ENCODE data around the gene SPN.
"Not testable (repeated sequence)": the region's sequence is repeated elsewhere in the genome, so short reads cannot be mapped to it uniquely, and the experiment has no call there.

The SPN gene

DNA sequence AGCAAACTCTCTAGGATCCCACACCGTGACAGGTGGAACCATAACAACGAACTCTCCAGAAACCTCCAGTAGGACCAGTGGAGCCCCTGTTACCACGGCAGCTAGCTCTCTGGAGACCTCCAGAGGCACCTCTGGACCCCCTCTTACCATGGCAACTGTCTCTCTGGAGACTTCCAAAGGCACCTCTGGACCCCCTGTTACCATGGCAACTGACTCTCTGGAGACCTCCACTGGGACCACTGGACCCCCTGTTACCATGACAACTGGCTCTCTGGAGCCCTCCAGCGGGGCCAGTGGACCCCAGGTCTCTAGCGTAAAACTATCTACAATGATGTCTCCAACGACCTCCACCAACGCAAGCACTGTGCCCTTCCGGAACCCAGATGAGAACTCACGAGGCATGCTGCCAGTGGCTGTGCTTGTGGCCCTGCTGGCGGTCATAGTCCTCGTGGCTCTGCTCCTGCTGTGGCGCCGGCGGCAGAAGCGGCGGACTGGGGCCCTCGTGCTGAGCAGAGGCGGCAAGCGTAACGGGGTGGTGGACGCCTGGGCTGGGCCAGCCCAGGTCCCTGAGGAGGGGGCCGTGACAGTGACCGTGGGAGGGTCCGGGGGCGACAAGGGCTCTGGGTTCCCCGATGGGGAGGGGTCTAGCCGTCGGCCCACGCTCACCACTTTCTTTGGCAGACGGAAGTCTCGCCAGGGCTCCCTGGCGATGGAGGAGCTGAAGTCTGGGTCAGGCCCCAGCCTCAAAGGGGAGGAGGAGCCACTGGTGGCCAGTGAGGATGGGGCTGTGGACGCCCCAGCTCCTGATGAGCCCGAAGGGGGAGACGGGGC is 1.3 kb downstream of the SPN start:
- no CpG with 5 or more reads among the region's 35 CpGs for WGBS (ENCODE audit: extremely low coverage, insufficient coverage, insufficient read length)
- DNase-seq: no peak
- peak overlapping the region; percentile 5 for H2AK5ac ChIP-seq (ENCODE audit: low read length)
- no peak overlapping the region for H3K4me3 ChIP-seq (ENCODE audit: low read depth, low read length)
- no peak overlapping the region for H2BK5ac ChIP-seq (ENCODE audit: low read depth, low read length, poor library complexity)
- H3K18ac ChIP-seq (ENCODE audit: low read length): no peak overlapping the region
- H3K4me1 ChIP-seq (ENCODE audit: control insufficient read depth in 1 of 2, insufficient read depth in 2 of 2, low read length in 2 of 2): peaks cover 12 to 17% of the 10 kb centered on the region in 2 experiments
- H2AFZ ChIP-seq (ENCODE audit: insufficient read depth, low read length, poor library complexity): no peak overlapping the region
- no peak overlapping the region for H4K91ac ChIP-seq (ENCODE audit: low read depth, low read length)
- H3K79me1 ChIP-seq (ENCODE audit: low read length): peaks cover 16% of the 10 kb centered on the region
- H4K12ac ChIP-seq (ENCODE audit: low read depth, low read length): no peak overlapping the region
- H3K4ac ChIP-seq (ENCODE audit: low read depth, low read length): no peak overlapping the region
- no peak overlapping the region for H3K9ac ChIP-seq (ENCODE audit: low read length)
- no peak overlapping the region for H4K8ac ChIP-seq (ENCODE audit: low read depth, low read length)
- no peak overlapping the region for H3K14ac ChIP-seq (ENCODE audit: low read length)
- no peak overlapping the region for H3K23ac ChIP-seq (ENCODE audit: low read length)
- no peaks in the 10 kb centered on the region for H3K9me3 ChIP-seq (ENCODE audit: insufficient read depth, low read depth, low read length)
- no peak overlapping the region for H3K4me2 ChIP-seq (ENCODE audit: low read length)
- no peaks in the 10 kb centered on the region for H3K79me2 ChIP-seq (ENCODE audit: control insufficient read depth, insufficient read depth, low read length, poor library complexity)
- H3K27ac ChIP-seq (ENCODE audit: low read depth, low read length): no peak overlapping the region
- H2BK120ac ChIP-seq (ENCODE audit: insufficient read depth, low read length, poor library complexity): no peak overlapping the region
- H2BK12ac ChIP-seq (ENCODE audit: low read length): no peak overlapping the region
- H3K36me3 ChIP-seq (ENCODE audit: control insufficient read depth in 1 of 2, insufficient read depth in 2 of 2, low read length in 2 of 2): no peaks in the 10 kb centered on the region
- no peaks in the 10 kb centered on the region for H3K27me3 ChIP-seq (ENCODE audit: insufficient read depth, low read length)

DNA sequence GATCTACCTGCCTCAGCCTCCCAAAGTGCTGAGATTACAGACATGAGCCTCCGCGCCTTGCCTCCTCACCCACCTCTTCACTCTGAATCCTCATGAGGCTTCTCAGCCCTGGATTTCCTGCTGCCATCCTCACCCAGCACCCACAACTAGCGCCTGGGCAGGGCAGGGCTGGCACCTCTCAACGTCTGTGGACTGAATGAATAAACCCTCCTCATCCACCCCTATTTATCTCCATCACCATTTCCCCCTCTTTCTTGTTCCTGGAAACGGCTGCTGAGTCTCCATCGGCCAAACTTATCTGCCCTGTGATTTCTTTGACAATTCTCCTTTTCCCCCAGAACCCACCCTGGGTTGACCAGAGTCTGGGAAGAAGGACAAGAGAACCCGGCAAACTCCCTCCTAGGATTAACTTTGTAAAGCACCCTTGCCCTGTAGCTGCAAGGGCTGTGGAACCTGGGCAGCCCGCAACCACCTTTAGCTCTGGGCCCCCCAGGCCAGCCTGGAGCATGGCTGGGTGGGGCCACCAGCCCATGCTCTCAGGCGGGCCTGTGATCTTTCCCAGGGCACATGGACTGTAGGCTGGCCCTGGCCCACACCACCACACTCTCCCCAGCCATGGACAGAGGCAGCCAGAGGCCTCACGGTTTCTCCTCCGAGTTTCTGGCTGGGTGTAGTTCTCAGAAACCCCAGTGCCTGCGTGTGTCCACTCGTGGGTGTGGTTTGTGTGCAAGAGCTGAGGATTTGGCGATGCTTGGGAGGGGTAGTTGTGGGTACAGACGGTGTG is 2.4 kb downstream of the SPN start:
- no peak for DNase-seq
- H4K8ac ChIP-seq (ENCODE audit: low read depth, low read length): no peak overlapping the region
- peak overlapping the region; percentile 82 for H4K91ac ChIP-seq (ENCODE audit: low read depth, low read length)
- H3K14ac ChIP-seq (ENCODE audit: low read length): peak overlapping the region; percentile 65
- H3K23ac ChIP-seq (ENCODE audit: low read length): no peak overlapping the region
- no peak overlapping the region for H2AFZ ChIP-seq (ENCODE audit: insufficient read depth, low read length, poor library complexity)
- peak overlapping the region; percentile 38 for H3K18ac ChIP-seq (ENCODE audit: low read length)
- peak overlapping the region; percentile 19 for H2BK12ac ChIP-seq (ENCODE audit: low read length)
- no peaks in the 10 kb centered on the region for H3K9me3 ChIP-seq (ENCODE audit: insufficient read depth, low read depth, low read length)
- no peak overlapping the region for H3K9ac ChIP-seq (ENCODE audit: low read length)
- peak overlapping the region; percentile 19 for H4K12ac ChIP-seq (ENCODE audit: low read depth, low read length)
- peak overlapping the region; percentile 42 for H2AK5ac ChIP-seq (ENCODE audit: low read length)
- no peak overlapping the region for H3K4ac ChIP-seq (ENCODE audit: low read depth, low read length)
- WGBS (ENCODE audit: extremely low coverage, insufficient coverage, insufficient read length): no CpG with 5 or more reads among the region's 15 CpGs
- peak overlapping the region; percentile 39 for H2BK120ac ChIP-seq (ENCODE audit: insufficient read depth, low read length, poor library complexity)
- no peaks in the 10 kb centered on the region for H3K36me3 ChIP-seq (ENCODE audit: control insufficient read depth in 1 of 2, insufficient read depth in 2 of 2, low read length in 2 of 2)
- H3K79me2 ChIP-seq (ENCODE audit: control insufficient read depth, insufficient read depth, low read length, poor library complexity): no peaks in the 10 kb centered on the region
- peak overlapping the region; percentile 63 for H3K27ac ChIP-seq (ENCODE audit: low read depth, low read length)
- H3K27me3 ChIP-seq (ENCODE audit: insufficient read depth, low read length): no peaks in the 10 kb centered on the region
- no peak overlapping the region for H3K4me2 ChIP-seq (ENCODE audit: low read length)
- no peak overlapping the region for H2BK5ac ChIP-seq (ENCODE audit: low read depth, low read length, poor library complexity)
- H3K4me1 ChIP-seq (ENCODE audit: control insufficient read depth in 1 of 2, insufficient read depth in 2 of 2, low read length in 2 of 2): peaks cover 12 to 17% of the 10 kb centered on the region in 2 experiments
- no peak overlapping the region for H3K4me3 ChIP-seq (ENCODE audit: low read depth, low read length)
- H3K79me1 ChIP-seq (ENCODE audit: low read length): peaks cover 16% of the 10 kb centered on the region

DNA sequence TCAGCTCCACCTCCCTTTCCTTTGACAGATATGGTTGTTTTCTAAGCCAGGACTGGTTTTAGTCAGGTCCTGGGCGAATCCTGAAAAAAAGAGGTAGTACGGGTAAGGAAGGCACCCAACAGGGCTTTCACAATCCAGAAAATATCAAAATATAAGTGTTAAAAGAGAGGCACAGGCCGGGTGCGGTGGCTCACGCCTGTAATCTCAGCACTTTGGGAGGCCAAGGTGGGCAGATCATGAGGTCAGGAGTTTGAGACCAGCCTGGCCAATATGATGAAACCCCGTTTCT is 4.2 kb downstream of the SPN start:
- H4K12ac ChIP-seq (ENCODE audit: low read depth, low read length); H3K36me3 ChIP-seq (ENCODE audit: control insufficient read depth in 1 of 2, insufficient read depth in 2 of 2, low read length in 2 of 2); H4K8ac ChIP-seq (ENCODE audit: low read depth, low read length); H3K27me3 ChIP-seq (ENCODE audit: insufficient read depth, low read length); H3K9ac ChIP-seq (ENCODE audit: low read length); H3K14ac ChIP-seq (ENCODE audit: low read length); H3K79me2 ChIP-seq (ENCODE audit: control insufficient read depth, insufficient read depth, low read length, poor library complexity); H2AK5ac ChIP-seq (ENCODE audit: low read length); DNase-seq; H3K18ac ChIP-seq (ENCODE audit: low read length); H3K9me3 ChIP-seq (ENCODE audit: insufficient read depth, low read depth, low read length); H4K91ac ChIP-seq (ENCODE audit: low read depth, low read length); H3K4me2 ChIP-seq (ENCODE audit: low read length); H3K4me3 ChIP-seq (ENCODE audit: low read depth, low read length); H3K4ac ChIP-seq (ENCODE audit: low read depth, low read length); H3K23ac ChIP-seq (ENCODE audit: low read length): not testable (repeated sequence)
- H3K79me1 ChIP-seq (ENCODE audit: low read length): peaks cover 16% of the 10 kb centered on the region
- H2BK5ac ChIP-seq (ENCODE audit: low read depth, low read length, poor library complexity): peak overlapping the region; percentile 20
- peaks cover 12 to 17% of the 10 kb centered on the region in 2 experiments for H3K4me1 ChIP-seq (ENCODE audit: control insufficient read depth in 1 of 2, insufficient read depth in 2 of 2, low read length in 2 of 2)
- H2AFZ ChIP-seq (ENCODE audit: insufficient read depth, low read length, poor library complexity): peak overlapping the region; percentile 53
- peak overlapping the region; percentile 63 for H3K27ac ChIP-seq (ENCODE audit: low read depth, low read length)
- H2BK120ac ChIP-seq (ENCODE audit: insufficient read depth, low read length, poor library complexity): peak overlapping the region; percentile 20
- H2BK12ac ChIP-seq (ENCODE audit: low read length): peak overlapping the region; percentile 45
- no CpG with 5 or more reads among the region's 6 CpGs for WGBS (ENCODE audit: extremely low coverage, insufficient coverage, insufficient read length)

GRCh38 chr16:29667755-29668154 is 4.7 kb downstream of the SPN start:
- Histone ChIP-seq H3K4me1 (ENCODE audit: control insufficient read depth in 1 of 2, insufficient read depth in 2 of 2, low read length in 2 of 2) (peaks cover 12 to 17% of the 10 kb centered on the region in 2 experiments), H2BK12ac (ENCODE audit: low read length) (no peak overlapping the region), H3K14ac (ENCODE audit: low read length) (no peak overlapping the region), H3K79me2 (ENCODE audit: control insufficient read depth, insufficient read depth, low read length, poor library complexity) (no peaks in the 10 kb centered on the region), H3K23ac (ENCODE audit: low read length) (no peak overlapping the region), H3K9ac (ENCODE audit: low read length) (no peak overlapping the region), H3K18ac (ENCODE audit: low read length) (no peak overlapping the region), H4K8ac (ENCODE audit: low read depth, low read length) (no peak overlapping the region), H3K79me1 (ENCODE audit: low read length) (peaks cover 16% of the 10 kb centered on the region), H2BK120ac (ENCODE audit: insufficient read depth, low read length, poor library complexity) (no peak overlapping the region), H3K9me3 (ENCODE audit: insufficient read depth, low read depth, low read length) (no peaks in the 10 kb centered on the region), H3K4me2 (ENCODE audit: low read length) (no peak overlapping the region), H3K27me3 (ENCODE audit: insufficient read depth, low read length) (no peaks in the 10 kb centered on the region), H2AFZ (ENCODE audit: insufficient read depth, low read length, poor library complexity) (no peak overlapping the region), H4K12ac (ENCODE audit: low read depth, low read length) (no peak overlapping the region), H3K4me3 (ENCODE audit: low read depth, low read length) (peak overlapping the region; percentile 8), H3K36me3 (ENCODE audit: control insufficient read depth in 1 of 2, insufficient read depth in 2 of 2, low read length in 2 of 2) (no peaks in the 10 kb centered on the region), H2AK5ac (ENCODE audit: low read length) (no peak overlapping the region), H2BK5ac (ENCODE audit: low read depth, low read length, poor library complexity) (no peak overlapping the region), H3K27ac (ENCODE audit: low read depth, low read length) (no peak overlapping the region), H3K4ac (ENCODE audit: low read depth, low read length) (no peak overlapping the region), H4K91ac (ENCODE audit: low read depth, low read length) (no peak overlapping the region)
- WGBS (ENCODE audit: extremely low coverage, insufficient coverage, insufficient read length): no CpG with 5 or more reads among the region's 12 CpGs
- DNase-seq: no peak

All from trophoblast cell (in vitro differentiated cells and primary cell).